Prostate gland (tissue), 2 donors: ENCODE results near the gene DESI1. TPM values are rescaled to one million over a fixed set of nuclear protein-coding genes. Genes with fewer than 3 reads are reported as not detected.
A peak's percentile ranks its signal among the peaks of the same experiment; 100 is the strongest.
"Not testable (repeated sequence)": the region's sequence is repeated elsewhere in the genome, so short reads cannot be mapped to it uniquely, and the experiment has no call there.

Source experiments
- DNase-seq: peaks from one replicate; pipeline ENCODE4 v3.0.0-alpha.2; 2019; ENCODE audit warnings: low spot score
- H3K27ac ChIP-seq, 2 donors: fragments of 200-600 bp; sonication (generic); 2 replicates each; pipeline ENCODE4 v1.5.1; 2017 to 2019
- H3K27me3 ChIP-seq: fragments of 200-600 bp; sonication (generic); replicated peaks from 2 replicates; pipeline ENCODE4 v1.5.1; 2019; ENCODE audit not compliant: insufficient read depth
- H3K36me3 ChIP-seq, 2 donors: fragments of 200-600 bp; sonication (generic); 1 replicate in 1 of 2; 2 replicates in 1 of 2; pipeline versions ENCODE4 v1.5.1 to v1.8.1; 2017 to 2019
- H3K4me1 ChIP-seq: fragments of 200-600 bp; sonication (generic); replicated peaks from 2 replicates; pipeline ENCODE4 v1.5.1; 2019
- H3K4me3 ChIP-seq, 2 donors: fragments of 200-600 bp; sonication (generic); 2 replicates each; pipeline ENCODE4 v1.5.1; 2017 to 2019
- H3K9me3 ChIP-seq: fragments of 200-600 bp; sonication (generic); 2 replicates; pipeline ENCODE4 v1.5.1; 2017
- CTCF ChIP-seq, 4 experiments: fragments of 200-600 bp in 2 of 4; fragments of 450-650 bp in 2 of 4; sonication (generic) in 2 of 4; IDR thresholded peaks; 1 replicate in 3 of 4; 2 replicates in 1 of 4; pipeline ENCODE4 v1.5.1; 2016 to 2019; ENCODE audit warnings: antibody characterized with exemption in 4 of 4, mild to moderate bottlenecking in 2 of 4, moderate library complexity in 2 of 4
- POLR2A ChIP-seq: fragments of 450-650 bp; IDR thresholded peaks from one replicate; pipeline ENCODE4 v1.6.1; 2016; ENCODE audit warnings: antibody characterized with exemption, mild to moderate bottlenecking
- POLR2AphosphoS5 ChIP-seq: sonication (generic); formaldehyde crosslinking; IDR thresholded peaks from one replicate; pipeline ENCODE4 v1.6.1; 2017; ENCODE audit warnings: antibody characterized with exemption
- WGBS: methylation state at CpG from one replicate; pipeline ENCODE4 v1.1.5; 2018; 5-methylcytosine and 5-hydroxymethylcytosine counted together
- intact Hi-C: fragments of 100-400 bp; cut with DNase I; formaldehyde crosslinking; loops from one replicate; pipeline ENCODE4 v1.14.2; 2022
- total RNA-seq, 2 donors: library from RNA; depleted of rRNA; stranded (reverse); fragments of >200 nt; gene quantifications; one replicate each; pipeline ENCODE4 v1.1.0, GENCODE V29; 2016

DESI1 gene
- total RNA-seq, 2 donors from 2014 or later: 16.0 to 22.9 TPM

- H3K4me3 ChIP-seq: no peak overlapping the region
- DNase-seq: no peak
- H3K4me1 ChIP-seq: no peaks in the 10 kb centered on the region
- peaks cover 2% of the 10 kb centered on the region for H3K27me3 ChIP-seq
- WGBS: 52% methylated on average over 6 of the region's 6 CpGs
- H3K36me3 ChIP-seq: no peaks in the 10 kb centered on the region
- H3K27ac ChIP-seq: peak overlapping the region; percentile 47 to 67
- intact Hi-C loops: no loop called here
- H3K9me3 ChIP-seq: no peaks in the 10 kb centered on the region
- TF ChIP-seq CTCF (IDR thresholded peaks at IDR 0.05) (no peak), POLR2AphosphoS5 (no peak), POLR2A (no peak)
Measured at GRCh38 chr22:41560095-41560471, 60.8 kb downstream of the DESI1 start.

- H3K9me3 ChIP-seq, intact Hi-C loops, DNase-seq: not testable (repeated sequence)
Measured at GRCh38 chr22:41558241-41558630, 62.6 kb downstream of the DESI1 start.

GRCh38 chr22:41557401-41558240 lies 63.2 kb downstream of the DESI1 start:
- H3K27me3 ChIP-seq: peaks cover 2% of the 10 kb centered on the region
- intact Hi-C loops: no loop called here
- peak overlapping the region in 1 of 2 donors; percentile 58 for H3K27ac ChIP-seq
- no peak for DNase-seq
- no peak overlapping the region for H3K4me3 ChIP-seq
- TF ChIP-seq CTCF (IDR thresholded peaks at IDR 0.05): no peak
- H3K4me1 ChIP-seq: no peaks in the 10 kb centered on the region
- no peaks in the 10 kb centered on the region for H3K9me3 ChIP-seq
- 38% methylated on average over 19 of the region's 19 CpGs for WGBS
- no peaks in the 10 kb centered on the region for H3K36me3 ChIP-seq

More at GRCh38 chr22:41558241-41558630, 62.6 kb downstream of the DESI1 start:
- H3K4me3 ChIP-seq, H3K4me1 ChIP-seq, H3K27ac ChIP-seq, H3K27me3 ChIP-seq, H3K36me3 ChIP-seq: not testable (repeated sequence)
- WGBS: 93% methylated on average over 13 of the region's 13 CpGs

- no peaks in the 10 kb centered on the region for H3K4me1 ChIP-seq
- 89% methylated on average over 10 of the region's 10 CpGs for WGBS
- intact Hi-C loops: no loop called here
- H3K36me3 ChIP-seq: no peaks in the 10 kb centered on the region
- no peak for TF ChIP-seq POLR2AphosphoS5
- TF ChIP-seq CTCF (IDR thresholded peaks at IDR 0.05): no peak
- TF ChIP-seq POLR2A: no peak
- no peak overlapping the region for H3K4me3 ChIP-seq
- no peaks in the 10 kb centered on the region for H3K9me3 ChIP-seq
- H3K27ac ChIP-seq: peak overlapping the region in 1 of 2 donors; percentile 49
- peaks cover 2% of the 10 kb centered on the region for H3K27me3 ChIP-seq
- no peak for DNase-seq
Measured at GRCh38 chr22:41556561-41556960, 64.3 kb downstream of the DESI1 start.

GRCh38 chr22:41555325-41555982 lies 65.4 kb downstream of the DESI1 start:
- intact Hi-C loops: no loop called here
- H3K27ac ChIP-seq: no peak overlapping the region
- TF ChIP-seq POLR2A: no peak
- no peak for TF ChIP-seq POLR2AphosphoS5
- TF ChIP-seq CTCF (IDR thresholded peaks at IDR 0.05): no peak

More at GRCh38 chr22:41555325-41555982, 65.4 kb downstream of the DESI1 start:
- Histone ChIP-seq H3K9me3 (no peaks in the 10 kb centered on the region), H3K4me1 (no peaks in the 10 kb centered on the region), H3K36me3 (no peaks in the 10 kb centered on the region), H3K4me3 (no peak overlapping the region), H3K27me3 (peaks cover 2% of the 10 kb centered on the region)
- 80% methylated on average over 7 of the region's 7 CpGs for WGBS
- DNase-seq: no peak
